ENCODE results near the gene SLC2A8. TPM values are rescaled to one million over a fixed set of nuclear protein-coding genes. Genes with fewer than 3 reads are reported as not detected.

SLC2A8 gene
- total RNA-seq, 1 donor from 2014 or later: 21.5 TPM

- Mint-ChIP-seq H3K4me3 (ENCODE audit: unreplicated experiment) (no peak overlapping the region), H3K36me3 (ENCODE audit: low read depth, unreplicated experiment) (peaks cover 13% of the 10 kb centered on the region), H3K4me1 (ENCODE audit: unreplicated experiment) (peaks cover 23% of the 10 kb centered on the region)
These were observed 31.4 kb downstream of the SLC2A8 start for GRCh38 chr9:127428348-127428747.

GRCh38 chr9:127430415-127430814 is 33.4 kb downstream of the SLC2A8 start:
- H3K9me3 Mint-ChIP-seq (ENCODE audit: unreplicated experiment): no peaks in the 10 kb centered on the region
- peaks cover 29% of the 10 kb centered on the region for H3K36me3 Mint-ChIP-seq (ENCODE audit: low read depth, unreplicated experiment)

More at GRCh38 chr9:127428348-127428747, 31.4 kb downstream of the SLC2A8 start:
- TF ChIP-seq CTCF (IDR thresholded peaks at IDR 0.05; ENCODE audit: unreplicated experiment): no peak
- H3K27me3 Mint-ChIP-seq (ENCODE audit: unreplicated experiment): no peaks in the 10 kb centered on the region
- H3K9me3 Mint-ChIP-seq (ENCODE audit: unreplicated experiment): no peaks in the 10 kb centered on the region
- DNase-seq (ENCODE audit: low spot score): no peak
- H3K27ac Mint-ChIP-seq (ENCODE audit: unreplicated experiment): no peak overlapping the region

GRCh38 chr9:127437497-127438264 is 40.7 kb downstream of the SLC2A8 start:
- Mint-ChIP-seq H3K4me3 (ENCODE audit: unreplicated experiment) (no peak overlapping the region), H3K9me3 (ENCODE audit: unreplicated experiment) (no peaks in the 10 kb centered on the region), H3K36me3 (ENCODE audit: low read depth, unreplicated experiment) (peaks cover 62% of the 10 kb centered on the region), H3K27ac (ENCODE audit: unreplicated experiment) (no peak overlapping the region), H3K4me1 (ENCODE audit: unreplicated experiment) (no peaks in the 10 kb centered on the region), H3K27me3 (ENCODE audit: unreplicated experiment) (no peaks in the 10 kb centered on the region)
- TF ChIP-seq CTCF (IDR thresholded peaks at IDR 0.05; ENCODE audit: unreplicated experiment): no peak
- no peak for DNase-seq (ENCODE audit: low spot score)

More at GRCh38 chr9:127430415-127430814, 33.4 kb downstream of the SLC2A8 start:
- H3K4me3 Mint-ChIP-seq (ENCODE audit: unreplicated experiment): no peak overlapping the region
- no peak for DNase-seq (ENCODE audit: low spot score)
- no peak for TF ChIP-seq CTCF (IDR thresholded peaks at IDR 0.05; ENCODE audit: unreplicated experiment)
- H3K4me1 Mint-ChIP-seq (ENCODE audit: unreplicated experiment): peaks cover 11% of the 10 kb centered on the region
- H3K27ac Mint-ChIP-seq (ENCODE audit: unreplicated experiment): no peak overlapping the region
- no peaks in the 10 kb centered on the region for H3K27me3 Mint-ChIP-seq (ENCODE audit: unreplicated experiment)

GRCh38 chr9:127438394-127438793 is 41.4 kb downstream of the SLC2A8 start:
- H3K36me3 Mint-ChIP-seq (ENCODE audit: low read depth, unreplicated experiment): peaks cover 62% of the 10 kb centered on the region
- no peak overlapping the region for H3K27ac Mint-ChIP-seq (ENCODE audit: unreplicated experiment)
- TF ChIP-seq CTCF (IDR thresholded peaks at IDR 0.05; ENCODE audit: unreplicated experiment): no peak
- H3K4me1 Mint-ChIP-seq (ENCODE audit: unreplicated experiment): no peaks in the 10 kb centered on the region
- no peak for DNase-seq (ENCODE audit: low spot score)
- no peaks in the 10 kb centered on the region for H3K9me3 Mint-ChIP-seq (ENCODE audit: unreplicated experiment)
- no peaks in the 10 kb centered on the region for H3K27me3 Mint-ChIP-seq (ENCODE audit: unreplicated experiment)
- H3K4me3 Mint-ChIP-seq (ENCODE audit: unreplicated experiment): no peak overlapping the region

GRCh38 chr9:127444283-127444920 is 47.4 kb downstream of the SLC2A8 start:
- Mint-ChIP-seq H3K27me3 (ENCODE audit: unreplicated experiment) (no peaks in the 10 kb centered on the region), H3K36me3 (ENCODE audit: low read depth, unreplicated experiment) (peaks cover 56% of the 10 kb centered on the region), H3K9me3 (ENCODE audit: unreplicated experiment) (no peaks in the 10 kb centered on the region), H3K4me1 (ENCODE audit: unreplicated experiment) (peaks cover 6% of the 10 kb centered on the region), H3K4me3 (ENCODE audit: unreplicated experiment) (peak overlapping the region; percentile 19), H3K27ac (ENCODE audit: unreplicated experiment) (no peak overlapping the region)
- TF ChIP-seq CTCF (IDR thresholded peaks at IDR 0.05; ENCODE audit: unreplicated experiment): no peak
- no peak for DNase-seq (ENCODE audit: low spot score)
